Neutrophil (primary cell): ENCODE measurements around the gene MAP2K2.
A peak's percentile ranks its signal among the peaks of the same experiment; 100 is the strongest.

Experiments used
- H3K27ac ChIP-seq: fragments of 200-600 bp; sonication (generic); 2 replicates; pipeline ENCODE4 v1.5.1; 2016; ENCODE audit warnings: mild to moderate bottlenecking, moderate library complexity
- H3K27me3 ChIP-seq: fragments of 200-600 bp; sonication (generic); 2 replicates; pipeline ENCODE4 v1.6.0; 2016; ENCODE audit warnings: mild to moderate bottlenecking
- H3K36me3 ChIP-seq: fragments of 200-600 bp; sonication (generic); 2 replicates; pipeline ENCODE4 v1.5.1; 2017
- H3K4me1 ChIP-seq, 2 experiments: fragments of 200-600 bp in 1 of 2; sonication (generic) in 1 of 2; 1 replicate in 1 of 2; 2 replicates in 1 of 2; pipeline versions ENCODE4 v1.5.1 to v1.6.1; 2013 to 2016; ENCODE audit warnings: low read depth in 1 of 2, low read length in 1 of 2, mild to moderate bottlenecking in 1 of 2, moderate library complexity in 1 of 2; ENCODE audit not compliant: control insufficient read depth in 1 of 2, insufficient read depth in 1 of 2
- H3K4me3 ChIP-seq, 2 experiments: fragments of 200-600 bp in 1 of 2; sonication (generic) in 1 of 2; 1 replicate in 1 of 2; 2 replicates in 1 of 2; pipeline ENCODE4 v1.5.1; 2013 to 2016; ENCODE audit warnings: low read depth in 1 of 2, low read length in 1 of 2, mild to moderate bottlenecking in 1 of 2, moderate library complexity in 1 of 2
- H3K9me3 ChIP-seq: fragments of 200-600 bp; sonication (generic); 2 replicates; pipeline ENCODE4 v1.5.1; 2016
- CTCF ChIP-seq: fragments of 200-600 bp; sonication (generic); IDR thresholded peaks from 2 replicates; pipeline ENCODE4 v1.5.1; 2016; ENCODE audit warnings: antibody characterized with exemption

Gene MAP2K2

GRCh38 chr19:4068047-4068966, 55.6 kb downstream of the MAP2K2 start:
- H3K9me3 ChIP-seq, result no peaks in the 10 kb centered on the region
- peak overlapping the region; percentile 95 for H3K27ac ChIP-seq
- H3K4me3 ChIP-seq, result peak overlapping the region; percentile 76 to 88
- TF ChIP-seq CTCF, result no peak
- peaks cover 33 to 43% of the 10 kb centered on the region in 2 experiments for H3K4me1 ChIP-seq
- peaks cover 2% of the 10 kb centered on the region for H3K36me3 ChIP-seq
- H3K27me3 ChIP-seq, result no peaks in the 10 kb centered on the region

- TF ChIP-seq CTCF, result no peak
- Histone ChIP-seq H3K4me1 (peaks cover 41 to 51% of the 10 kb centered on the region in 2 experiments), H3K36me3 (peaks cover 6% of the 10 kb centered on the region), H3K4me3 (peak overlapping the region; percentile 76 to 88), H3K27me3 (no peaks in the 10 kb centered on the region), H3K9me3 (no peaks in the 10 kb centered on the region), H3K27ac (peak overlapping the region; percentile 95)
Measured at GRCh38 chr19:4067396-4068046, 56.4 kb downstream of the MAP2K2 start.

GRCh38 chr19:4066682-4067395, 57.1 kb downstream of the MAP2K2 start, which contains the start of gene ZBTB7A:
Gene ZBTB7A, minus strand, starts transcription at chr19:4066899. Its CDS starts 11,667 bp downstream, at chr19:4055232.
- H3K4me3 ChIP-seq, result peak within 1 kb of the TSS; percentile 76 to 88
- no peak for TF ChIP-seq CTCF
- no peaks in the 10 kb centered on the region for H3K27me3 ChIP-seq
- peaks cover 48 to 58% of the 10 kb centered on the region in 2 experiments for H3K4me1 ChIP-seq
- H3K36me3 ChIP-seq, result peaks cover 6% of the 10 kb centered on the region
- peak within 1 kb of the TSS; percentile 95 for H3K27ac ChIP-seq
- no peaks in the 10 kb centered on the region for H3K9me3 ChIP-seq

- peak overlapping the region; percentile 76 to 88 for H3K4me3 ChIP-seq
- H3K4me1 ChIP-seq, result peaks cover 54 to 64% of the 10 kb centered on the region in 2 experiments
- H3K36me3 ChIP-seq, result peaks cover 6% of the 10 kb centered on the region
- TF ChIP-seq CTCF, result no peak
- H3K27ac ChIP-seq, result peak overlapping the region; percentile 95
- no peaks in the 10 kb centered on the region for H3K9me3 ChIP-seq
- H3K27me3 ChIP-seq, result no peaks in the 10 kb centered on the region
Measured at GRCh38 chr19:4066176-4066606, 57.7 kb downstream of the MAP2K2 start.

GRCh38 chr19:4065430-4066175, 58.3 kb downstream of the MAP2K2 start:
- Histone ChIP-seq H3K27ac (peak overlapping the region; percentile 95), H3K9me3 (no peaks in the 10 kb centered on the region), H3K4me3 (peak overlapping the region; percentile 76 to 88), H3K27me3 (no peaks in the 10 kb centered on the region), H3K36me3 (peaks cover 6% of the 10 kb centered on the region), H3K4me1 (peaks cover 59 to 70% of the 10 kb centered on the region in 2 experiments)
- TF ChIP-seq CTCF, result no peak
